Sigmoid colon (tissue), 7 donors: ENCODE data around the gene TNFSF4. TPM values are rescaled to one million over a fixed set of nuclear protein-coding genes. Genes with fewer than 3 reads are reported as not detected.

Experiments
- DNase-seq: peaks from one replicate; pipeline ENCODE4 v3.0.0-alpha.2; 2019
- H3K27ac ChIP-seq, 4 donors: fragments of 200-600 bp; sonication (generic); one replicate each; pipeline ENCODE4 v1.5.1; 2016 to 2019; ENCODE audit warnings: mild to moderate bottlenecking in 1 of 4
- H3K27me3 ChIP-seq, 3 donors: fragments of 200-600 bp; sonication (generic); one replicate each; pipeline ENCODE4 v1.5.1; 2019; ENCODE audit warnings: mild to moderate bottlenecking in 1 of 3
- H3K36me3 ChIP-seq, 4 donors: fragments of 200-600 bp; sonication (generic); one replicate each; pipeline ENCODE4 v1.5.1; 2016 to 2019
- H3K4me1 ChIP-seq, 4 donors: fragments of 200-600 bp; sonication (generic); one replicate each; pipeline ENCODE4 v1.5.1; 2017 to 2019
- H3K4me3 ChIP-seq, 4 donors: fragments of 200-600 bp; sonication (generic); one replicate each; pipeline ENCODE4 v1.5.1; 2017 to 2019; ENCODE audit warnings: mild to moderate bottlenecking in 2 of 4, moderate library complexity in 1 of 4
- H3K9me3 ChIP-seq, 4 donors: fragments of 200-600 bp in 3 of 4; sonication (generic) in 3 of 4; one replicate each; pipeline versions ENCODE4 v1.5.1 to v1.6.1; 2013 to 2019
- EP300 ChIP-seq, 4 donors: sonication (generic); formaldehyde crosslinking; IDR thresholded peaks; one replicate each; pipeline ENCODE4 v1.6.1; 2017; ENCODE audit warnings: antibody characterized with exemption in 4 of 4
- POLR2A ChIP-seq, 2 donors: fragments of 450-650 bp; IDR thresholded peaks; one replicate each; pipeline ENCODE4 v1.6.1; 2016; ENCODE audit warnings: antibody characterized with exemption in 2 of 2, mild to moderate bottlenecking in 2 of 2, moderate library complexity in 2 of 2
- POLR2AphosphoS5 ChIP-seq, 4 donors: sonication (generic); formaldehyde crosslinking; IDR thresholded peaks; one replicate each; pipeline ENCODE4 v1.6.1; 2017; ENCODE audit warnings: antibody characterized with exemption in 4 of 4
- WGBS, 2 donors: extraction: QIAGEN DNeasy Blood & Tissue Kit; methylation state at CpG; one replicate each; pipeline ENCODE4 v1.1.7; 2013; 5-methylcytosine and 5-hydroxymethylcytosine counted together
- intact Hi-C: fragments of 100-400 bp; cut with DNase I; formaldehyde crosslinking; loops from one replicate; pipeline ENCODE4 v1.15.1; 2023
- polyA plus RNA-seq, 3 donors: library from polyadenylated mRNA; stranded (reverse); fragments of 200-250 nt; gene quantifications; one replicate each; pipeline ENCODE4 v1.2.3, GENCODE V29; 2013
- total RNA-seq, 4 donors: library from RNA; depleted of rRNA; stranded (reverse); fragments of >200 nt; gene quantifications; one replicate each; pipeline ENCODE4 v1.1.0, GENCODE V29; 2016
- TF ChIP-seq, protein P1 (sequence below), 4 experiments: fragments of 450-650 bp in 3 of 4; fragments of 200-600 bp in 1 of 4; IDR thresholded peaks; one replicate each; pipeline ENCODE4 v1.5.1; 2016 to 2019; ENCODE audit warnings: antibody characterized with exemption in 4 of 4, mild to moderate bottlenecking in 3 of 4, moderate library complexity in 2 of 4
- donor health status: healthy with polysubstance abuse.
- donor health status: Bipolar disorder and iron deficiency.
- donor health status: healthy.

The TNFSF4 gene
- total and polyA plus RNA-seq, 7 donors, result 0.23 to 2.7 (median 1.4) TPM

GRCh38 chr1:173187671-173188237 lies 19.4 kb downstream of the TNFSF4 start:
- H3K27ac ChIP-seq, result no peak overlapping the region
- H3K27me3 ChIP-seq, result no peaks in the 10 kb centered on the region
- no peak overlapping the region for H3K4me3 ChIP-seq
- no peak for TF ChIP-seq POLR2AphosphoS5 (IDR thresholded peaks at IDR 0.05)
- TF ChIP-seq POLR2A (IDR thresholded peaks at IDR 0.05), result no peak
- TF ChIP-seq EP300 (IDR thresholded peaks at IDR 0.05), result no peak
- TF ChIP-seq, protein P1, sequence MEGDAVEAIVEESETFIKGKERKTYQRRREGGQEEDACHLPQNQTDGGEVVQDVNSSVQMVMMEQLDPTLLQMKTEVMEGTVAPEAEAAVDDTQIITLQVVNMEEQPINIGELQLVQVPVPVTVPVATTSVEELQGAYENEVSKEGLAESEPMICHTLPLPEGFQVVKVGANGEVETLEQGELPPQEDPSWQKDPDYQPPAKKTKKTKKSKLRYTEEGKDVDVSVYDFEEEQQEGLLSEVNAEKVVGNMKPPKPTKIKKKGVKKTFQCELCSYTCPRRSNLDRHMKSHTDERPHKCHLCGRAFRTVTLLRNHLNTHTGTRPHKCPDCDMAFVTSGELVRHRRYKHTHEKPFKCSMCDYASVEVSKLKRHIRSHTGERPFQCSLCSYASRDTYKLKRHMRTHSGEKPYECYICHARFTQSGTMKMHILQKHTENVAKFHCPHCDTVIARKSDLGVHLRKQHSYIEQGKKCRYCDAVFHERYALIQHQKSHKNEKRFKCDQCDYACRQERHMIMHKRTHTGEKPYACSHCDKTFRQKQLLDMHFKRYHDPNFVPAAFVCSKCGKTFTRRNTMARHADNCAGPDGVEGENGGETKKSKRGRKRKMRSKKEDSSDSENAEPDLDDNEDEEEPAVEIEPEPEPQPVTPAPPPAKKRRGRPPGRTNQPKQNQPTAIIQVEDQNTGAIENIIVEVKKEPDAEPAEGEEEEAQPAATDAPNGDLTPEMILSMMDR (IDR thresholded peaks at IDR 0.05), result no peak
- DNase-seq, result no peak
- intact Hi-C loops, result no loop called here
- no peaks in the 10 kb centered on the region for H3K9me3 ChIP-seq
- H3K4me1 ChIP-seq, result peaks cover 0 to 22% (median 18%) of the 10 kb centered on the region in 4 donors
- H3K36me3 ChIP-seq, result no peaks in the 10 kb centered on the region
- 88 to 89% methylated on average over 3 of the region's 3 CpGs for WGBS, 2 donors

DNA sequence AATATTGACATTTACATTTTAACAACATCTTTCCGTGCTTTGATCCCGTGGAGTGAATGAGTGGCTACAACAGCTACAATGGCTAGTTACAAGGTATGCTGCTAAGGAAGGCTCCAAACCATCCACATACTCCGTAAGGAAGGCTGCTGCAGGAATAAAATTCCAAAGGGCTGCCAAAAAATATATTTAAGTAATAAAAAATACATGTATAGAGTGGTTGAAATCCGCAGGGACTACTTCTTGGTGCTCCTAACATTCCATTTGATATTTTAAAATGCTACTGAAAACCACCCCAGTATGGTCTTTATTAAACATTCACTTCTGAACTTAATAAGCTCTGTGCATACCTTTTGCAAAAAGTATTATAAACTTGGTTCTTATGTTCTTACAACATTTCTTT lies 25.3 kb downstream of the TNFSF4 start:
- Histone ChIP-seq H3K4me1 (no peaks in the 10 kb centered on the region), H3K27me3 (no peaks in the 10 kb centered on the region), H3K36me3 (no peaks in the 10 kb centered on the region), H3K9me3 (no peaks in the 10 kb centered on the region), H3K4me3 (no peak overlapping the region), H3K27ac (no peak overlapping the region)
- DNase-seq, result no peak
- 33 to 62% methylated on average over 4 of the region's 4 CpGs for WGBS, 2 donors
- intact Hi-C loops, result no loop called here
- no peak for TF ChIP-seq POLR2AphosphoS5 (IDR thresholded peaks at IDR 0.05)
- TF ChIP-seq, protein P1 (IDR thresholded peaks at IDR 0.05), result no peak
- TF ChIP-seq POLR2A (IDR thresholded peaks at IDR 0.05), result no peak
- no peak for TF ChIP-seq EP300 (IDR thresholded peaks at IDR 0.05)

GRCh38 chr1:173176246-173176645 lies 30.9 kb downstream of the TNFSF4 start:
- no peaks in the 10 kb centered on the region for H3K27me3 ChIP-seq
- intact Hi-C loops, result no loop called here
- WGBS, 2 donors, result 89 to 90% methylated on average over 3 of the region's 3 CpGs
- no peak overlapping the region for H3K4me3 ChIP-seq
- H3K9me3 ChIP-seq, result peaks cover 0 to 2% (median 0%) of the 10 kb centered on the region in 4 donors
- no peaks in the 10 kb centered on the region for H3K4me1 ChIP-seq
- no peak for TF ChIP-seq POLR2AphosphoS5 (IDR thresholded peaks at IDR 0.05)
- DNase-seq, result no peak
- no peak overlapping the region for H3K27ac ChIP-seq
- H3K36me3 ChIP-seq, result no peaks in the 10 kb centered on the region

DNA sequence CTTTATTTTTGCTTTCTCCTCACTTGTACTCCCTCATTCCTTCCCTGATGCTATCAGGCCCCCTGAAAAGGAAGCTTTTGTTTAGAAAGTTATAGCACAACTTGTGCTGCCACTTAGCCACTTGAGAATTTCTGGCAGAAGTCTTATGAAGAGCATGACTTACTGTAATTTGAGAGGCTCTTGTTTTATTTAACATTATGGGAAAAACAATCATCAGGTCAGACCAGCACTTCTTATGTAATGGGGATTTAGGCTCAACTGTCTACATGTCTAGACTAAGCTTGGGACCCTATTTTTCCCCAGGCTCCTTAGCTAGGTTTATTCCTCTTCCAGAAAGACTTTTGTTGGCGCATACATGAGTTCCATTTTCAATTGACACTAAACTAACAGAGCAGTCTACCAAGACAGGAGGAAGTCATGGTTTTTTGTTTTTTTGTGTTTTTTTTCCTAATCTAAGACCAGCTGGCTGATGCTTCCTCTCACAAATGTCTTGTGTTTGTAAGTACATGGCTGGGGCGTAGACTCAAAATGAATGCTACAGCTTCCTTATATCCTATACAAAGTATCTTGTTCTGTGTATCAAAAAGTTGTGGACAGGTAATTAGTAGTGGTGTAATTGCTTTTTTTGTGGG lies 31.5 kb downstream of the TNFSF4 start:
- WGBS, 2 donors, result 64 to 89% methylated on average over 2 of the region's 2 CpGs
- peaks cover 0 to 2% (median 0%) of the 10 kb centered on the region in 4 donors for H3K9me3 ChIP-seq
- no peak overlapping the region for H3K4me3 ChIP-seq
- no peak for DNase-seq
- H3K4me1 ChIP-seq, result no peaks in the 10 kb centered on the region
- no peaks in the 10 kb centered on the region for H3K36me3 ChIP-seq
- H3K27me3 ChIP-seq, result no peaks in the 10 kb centered on the region
- H3K27ac ChIP-seq, result no peak overlapping the region
- intact Hi-C loops, result no loop called here
- TF ChIP-seq, protein P1 (IDR thresholded peaks at IDR 0.05), result no peak
- TF ChIP-seq POLR2AphosphoS5 (IDR thresholded peaks at IDR 0.05), result no peak
- TF ChIP-seq EP300 (IDR thresholded peaks at IDR 0.05), result no peak
- TF ChIP-seq POLR2A (IDR thresholded peaks at IDR 0.05), result no peak

- H3K27me3 ChIP-seq, result no peaks in the 10 kb centered on the region
- H3K4me3 ChIP-seq, result no peak overlapping the region
- TF ChIP-seq POLR2AphosphoS5 (IDR thresholded peaks at IDR 0.05), result no peak
- TF ChIP-seq, protein P1 (IDR thresholded peaks at IDR 0.05), result no peak
- TF ChIP-seq EP300 (IDR thresholded peaks at IDR 0.05), result no peak
- TF ChIP-seq POLR2A (IDR thresholded peaks at IDR 0.05), result no peak
- no peak overlapping the region for H3K27ac ChIP-seq
- no peak for DNase-seq
- peaks cover 0 to 2% (median 0%) of the 10 kb centered on the region in 4 donors for H3K9me3 ChIP-seq
- H3K36me3 ChIP-seq, result no peaks in the 10 kb centered on the region
- intact Hi-C loops, result no loop called here
- H3K4me1 ChIP-seq, result no peaks in the 10 kb centered on the region
- 88 to 90% methylated on average over 4 of the region's 4 CpGs for WGBS, 2 donors
Measured at GRCh38 chr1:173173388-173173787, 33.7 kb downstream of the TNFSF4 start.
